GM21717 (cell line): ENCODE measurements around the gene RALBP1.
"Not testable (repeated sequence)": the region's sequence is repeated elsewhere in the genome, so short reads cannot be mapped to it uniquely, and the experiment has no call there.

Source experiments
- ATAC-seq: cut with Tn5 transposase; IDR thresholded peaks from one replicate; pipeline ENCODE4 v1.9.1; 2021; ENCODE audit warnings: mild to moderate bottlenecking, moderate library complexity; ENCODE audit not compliant: unreplicated experiment

RALBP1 gene

DNA sequence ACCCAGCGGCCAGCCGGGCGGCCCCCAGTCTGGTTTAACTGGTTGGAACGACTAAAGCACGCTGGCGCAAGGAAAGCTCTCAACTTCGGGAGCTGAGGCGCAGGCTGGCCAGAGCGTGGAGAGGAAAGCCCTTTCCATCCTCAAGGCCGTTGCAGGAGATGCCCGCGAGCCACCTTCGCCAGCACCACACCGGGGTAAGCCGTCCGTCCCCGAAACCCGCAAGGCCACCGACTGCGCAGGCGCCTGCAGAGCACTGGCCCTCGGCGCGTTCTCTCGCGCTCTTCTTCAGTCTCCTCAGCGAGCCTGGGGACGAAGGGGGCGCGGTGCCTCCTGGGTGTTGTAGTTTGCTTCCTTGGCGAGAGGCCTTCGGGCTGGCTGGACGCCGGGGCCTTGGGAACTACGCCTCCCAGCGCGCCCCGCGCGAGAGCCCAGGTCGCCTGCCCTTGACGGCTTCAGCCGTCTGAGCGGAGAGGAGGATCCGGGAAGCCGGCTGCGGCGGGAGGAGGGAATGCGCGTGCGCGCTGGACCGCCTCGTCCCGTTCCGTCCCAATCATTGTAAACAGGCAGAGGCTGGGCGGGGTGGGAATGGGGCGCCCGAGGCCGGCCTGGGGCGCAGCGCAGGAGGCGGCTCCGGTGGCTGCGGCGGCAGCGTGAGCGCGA, at the start of gene RALBP1:
Gene RALBP1 (plus strand): TSS at position 531 of the 660 bp plus-strand sequence. CDS start 37,533 bp downstream, outside the sequence.
- ATAC-seq: peak; percentile 91

DNA sequence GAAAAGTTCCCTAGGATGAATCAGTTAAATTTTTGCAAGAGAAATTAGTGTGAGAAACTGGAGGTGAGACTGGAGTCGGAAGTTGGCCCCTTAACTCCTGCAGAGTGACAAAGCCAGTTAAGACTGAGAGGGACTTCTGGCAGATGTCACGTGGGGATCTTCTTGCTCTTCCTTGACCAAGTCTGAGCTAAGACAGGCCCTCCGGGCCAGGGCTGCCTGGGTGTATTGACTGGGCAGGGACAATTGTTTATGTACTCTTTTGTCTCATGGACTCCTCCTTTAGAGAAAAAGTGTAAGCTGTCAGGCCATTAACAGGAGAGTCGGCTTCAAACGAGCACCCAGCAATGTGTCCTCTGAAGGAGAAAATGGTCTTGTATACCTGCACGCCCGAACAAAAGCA, 48.6 kb upstream of the RALBP1 start:
- ATAC-seq: no peak

DNA sequence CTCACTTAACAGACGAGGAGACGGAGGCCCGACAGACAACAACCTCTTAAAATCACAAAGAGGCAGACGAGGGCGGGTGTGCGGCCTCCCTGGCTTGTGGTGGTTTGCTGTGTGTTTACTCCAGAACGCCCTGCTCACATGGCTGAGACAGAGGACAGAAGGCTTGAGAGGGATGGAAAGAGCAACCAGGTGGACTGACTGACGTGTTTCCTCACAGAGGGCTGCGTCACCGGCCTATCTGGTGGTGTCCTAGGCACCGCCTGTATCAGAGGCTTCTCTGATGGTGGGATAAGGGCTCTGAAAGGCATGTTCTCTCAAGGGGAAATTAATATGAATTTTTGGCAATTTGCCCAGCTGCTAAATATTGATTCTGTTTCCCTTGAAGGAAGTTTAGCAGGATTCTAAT, 47.0 kb upstream of the RALBP1 start:
- ATAC-seq: no peak

DNA sequence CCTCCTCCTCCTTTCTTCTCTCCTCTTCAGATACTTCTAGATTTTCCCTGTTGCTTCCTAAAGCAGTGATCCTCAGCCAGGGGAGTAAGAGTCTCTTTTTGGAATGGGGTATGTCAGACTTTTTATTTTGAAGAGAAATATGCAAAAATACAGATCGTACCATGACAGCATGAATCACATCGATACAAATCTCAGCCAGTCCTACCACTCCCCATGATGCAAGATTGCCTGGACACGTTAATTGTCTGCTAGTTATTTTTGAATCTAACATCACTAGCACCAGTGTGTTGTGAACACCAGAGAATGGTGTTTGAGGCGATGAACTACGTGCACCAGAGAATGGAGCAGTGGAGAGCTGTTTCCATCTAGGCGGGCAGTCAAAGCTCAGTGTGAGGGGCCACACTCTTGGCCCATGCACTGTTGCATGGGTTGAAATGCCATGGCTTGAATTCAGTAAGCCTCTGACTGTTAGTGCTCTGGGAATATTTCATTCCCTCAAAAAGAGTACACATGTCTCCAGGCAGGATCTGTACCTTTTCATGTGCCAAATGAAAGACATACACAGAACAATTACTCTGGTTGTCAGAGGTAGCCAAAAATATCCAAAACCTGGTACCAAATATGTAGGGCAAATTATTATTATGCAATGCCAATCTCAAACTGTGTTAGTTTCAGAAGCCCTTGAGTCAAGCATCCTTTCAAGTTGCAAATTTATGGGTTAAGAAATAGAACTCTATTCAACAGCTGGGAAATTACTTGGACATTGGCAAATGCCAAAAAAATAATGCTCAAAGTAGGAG, 46.3 kb upstream of the RALBP1 start:
- ATAC-seq: no peak

GRCh38 chr18:9429662-9429993, 45.7 kb upstream of the RALBP1 start:
- no peak for ATAC-seq

- not testable (repeated sequence) for ATAC-seq
These were observed 45.0 kb upstream of the RALBP1 start for GRCh38 chr18:9430315-9430714.

DNA sequence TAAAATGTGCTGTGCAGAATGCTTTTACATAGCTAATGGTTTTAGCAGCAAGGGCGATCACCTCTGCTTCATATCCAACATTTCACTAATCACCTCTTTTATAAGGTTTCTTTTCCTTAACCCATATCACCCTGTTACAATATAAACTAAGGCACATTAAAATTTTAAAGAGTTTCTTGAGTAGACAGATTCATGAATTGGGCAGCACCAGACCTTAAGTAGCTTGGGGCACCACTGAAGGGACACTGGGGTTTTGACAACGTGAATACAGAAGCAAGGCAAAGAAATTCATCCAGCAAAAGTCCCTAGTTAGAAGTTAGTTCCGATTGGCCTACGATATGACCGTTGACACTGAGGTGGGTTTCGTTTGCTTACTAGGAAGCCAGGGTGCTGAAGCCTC, 44.0 kb upstream of the RALBP1 start:
- ATAC-seq: no peak

DNA sequence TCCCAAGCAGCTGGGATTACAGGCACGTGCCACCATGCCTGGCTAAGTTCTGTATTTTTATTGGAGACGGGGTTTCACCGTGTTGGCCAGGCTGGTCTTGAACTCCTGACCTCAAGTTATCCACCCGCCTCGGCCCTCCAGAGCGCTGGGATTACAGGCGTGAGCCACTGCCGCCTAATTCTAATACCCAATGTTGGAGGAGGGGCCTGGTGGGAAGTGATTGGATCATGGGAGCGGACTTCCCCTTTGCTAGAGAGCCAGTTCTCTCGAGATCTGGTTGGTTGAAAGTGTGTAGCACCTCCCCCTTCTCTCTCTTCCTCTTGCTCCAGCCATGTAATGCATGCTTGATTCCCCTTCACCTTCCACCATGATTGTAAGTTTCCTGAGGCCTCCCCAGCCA, 42.2 kb upstream of the RALBP1 start:
- not testable (repeated sequence) for ATAC-seq

GRCh38 chr18:9433671-9434121, 41.6 kb upstream of the RALBP1 start:
- no peak for ATAC-seq

- ATAC-seq: no peak
These were observed 41.1 kb upstream of the RALBP1 start for GRCh38 chr18:9434122-9434701.

- no peak for ATAC-seq
These were observed 40.3 kb upstream of the RALBP1 start for GRCh38 chr18:9435041-9435440.

DNA sequence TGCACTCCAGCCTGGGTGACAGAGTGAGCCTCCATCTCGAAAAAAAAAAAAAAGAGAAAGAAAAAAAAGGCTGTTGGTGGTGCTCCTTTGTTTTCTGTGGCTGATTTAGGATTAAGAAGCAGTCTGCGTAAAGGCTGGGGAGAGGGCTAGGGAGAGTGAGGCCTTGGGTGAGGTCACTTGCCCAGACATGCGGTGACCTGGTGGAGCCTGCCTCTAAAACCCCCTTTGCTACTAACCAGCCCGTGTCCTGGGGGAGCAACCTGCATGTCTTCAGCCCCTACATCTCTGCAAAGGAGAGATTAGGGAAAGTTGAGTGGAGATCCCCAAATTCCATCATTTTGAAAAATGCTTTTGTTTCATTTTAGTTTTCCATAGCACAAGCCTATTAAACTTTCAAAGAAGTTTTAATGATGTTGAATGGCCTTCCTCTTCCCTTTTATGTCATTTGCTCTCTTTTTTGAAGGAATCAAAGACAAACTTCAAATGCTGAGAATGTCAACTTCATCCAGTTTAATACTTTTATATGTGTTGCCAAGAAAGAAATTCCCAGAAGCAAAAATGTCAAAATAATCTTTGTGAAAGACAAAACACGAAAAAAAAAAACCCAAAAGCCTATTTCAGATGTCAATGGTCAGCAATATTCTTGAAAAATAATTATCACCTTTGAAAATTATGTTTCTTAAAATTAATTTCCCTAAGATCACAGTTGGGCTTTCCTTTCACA, 38.9 kb upstream of the RALBP1 start:
- ATAC-seq: no peak

DNA sequence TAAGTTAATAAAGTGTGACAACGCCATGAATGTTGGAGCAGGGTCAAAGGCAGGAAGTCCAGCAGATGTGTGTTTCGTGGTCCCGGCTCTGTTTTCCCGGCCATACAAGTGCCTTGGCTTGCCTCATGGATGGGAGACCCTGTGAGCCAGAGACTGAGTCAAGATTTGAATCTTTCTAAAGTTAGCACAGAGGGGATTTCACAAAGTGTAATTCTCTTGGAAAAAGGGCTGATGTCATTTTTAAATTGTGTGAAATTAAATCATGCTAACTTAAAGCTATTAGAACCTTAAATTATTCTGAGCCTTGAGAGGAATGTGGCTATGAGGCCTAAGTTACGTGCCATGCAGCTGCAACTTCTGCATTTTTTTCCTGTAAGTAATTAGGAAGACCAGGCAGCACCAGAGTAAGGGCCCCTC, 38.3 kb upstream of the RALBP1 start:
- no peak for ATAC-seq

DNA sequence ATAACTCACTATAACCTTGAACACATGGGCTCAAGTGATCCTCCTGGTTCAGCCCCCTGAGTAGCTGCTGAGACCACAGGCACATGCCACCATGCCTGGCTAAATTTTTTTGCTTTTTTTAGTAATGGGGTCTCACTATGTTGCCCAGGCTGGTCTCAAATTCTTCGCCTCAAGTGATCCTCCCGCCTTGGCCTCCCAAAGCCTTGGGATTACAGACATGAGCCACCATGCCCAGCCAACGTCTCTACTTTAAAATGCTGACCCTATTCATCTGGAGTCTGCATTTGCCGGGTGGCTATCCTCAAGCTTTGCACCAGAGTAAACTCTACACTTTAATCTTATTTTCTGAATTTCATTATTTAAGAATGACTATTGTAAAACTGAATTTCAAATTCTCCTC, 37.6 kb upstream of the RALBP1 start:
- no peak for ATAC-seq

DNA sequence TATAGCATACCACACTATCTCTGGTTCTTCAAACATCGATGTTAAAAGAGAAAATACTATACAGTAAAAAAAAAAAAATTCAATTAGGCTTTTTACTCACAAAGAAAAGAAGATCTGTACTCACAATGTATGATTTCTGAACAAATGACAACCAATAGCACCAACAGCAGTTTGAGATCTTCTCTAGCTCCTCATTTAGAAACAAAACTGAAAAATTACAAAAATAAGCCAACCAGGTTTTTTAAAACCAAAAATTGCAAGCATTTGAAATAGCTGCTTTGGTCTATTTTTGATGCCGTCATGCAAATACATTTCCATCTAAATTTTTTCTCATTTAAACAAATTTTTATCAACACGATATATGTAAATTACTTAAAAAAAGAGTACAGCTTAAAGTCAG, 34.3 kb upstream of the RALBP1 start:
- no peak for ATAC-seq

GRCh38 chr18:9444549-9444948, 30.8 kb upstream of the RALBP1 start:
- no peak for ATAC-seq

- ATAC-seq: no peak
These were observed 28.5 kb upstream of the RALBP1 start for GRCh38 chr18:9446839-9447238.

- ATAC-seq: no peak
These were observed 28.0 kb upstream of the RALBP1 start for GRCh38 chr18:9447334-9447733.

- no peak for ATAC-seq
These were observed 25.5 kb upstream of the RALBP1 start for GRCh38 chr18:9449600-9450414.

DNA sequence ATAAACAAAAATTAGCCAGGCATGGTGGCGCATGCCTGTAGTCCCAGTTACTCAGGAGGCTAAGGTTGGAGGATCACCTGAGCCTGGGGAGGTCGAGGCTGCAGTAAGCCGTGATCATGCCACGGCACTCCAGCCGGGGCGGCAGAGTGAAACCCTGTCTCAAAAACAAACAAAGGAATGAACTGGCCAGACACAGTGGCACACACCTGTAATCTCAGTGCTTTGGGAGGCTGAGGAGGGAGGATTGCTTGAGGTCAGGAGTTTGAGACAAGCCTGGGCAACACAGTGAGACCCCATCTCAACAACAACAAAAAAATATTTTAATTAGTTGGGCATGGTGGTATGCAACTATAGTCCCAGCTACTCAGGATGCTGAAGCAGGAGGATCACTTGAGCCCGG, 24.4 kb upstream of the RALBP1 start:
- ATAC-seq: not testable (repeated sequence)

- ATAC-seq: no peak
These were observed 22.0 kb upstream of the RALBP1 start for GRCh38 chr18:9453283-9453682.
